HUDEP-2 (cell line): ENCODE measurements around the gene AGBL4.
"Not testable (repeated sequence)": the region's sequence is repeated elsewhere in the genome, so short reads cannot be mapped to it uniquely, and the experiment has no call there.

ENCODE experiments used
- DNase-seq, 76 experiments: peaks; one replicate each; lab custom pipeline; 2025; ENCODE audit not compliant: unreplicated experiment in 76 of 76; lab: John Stamatoyannopoulos, UW

AGBL4 gene

GRCh38 chr1:48524892-48525467, 1498.8 kb downstream of the AGBL4 start:
- no peak for DNase-seq

DNA sequence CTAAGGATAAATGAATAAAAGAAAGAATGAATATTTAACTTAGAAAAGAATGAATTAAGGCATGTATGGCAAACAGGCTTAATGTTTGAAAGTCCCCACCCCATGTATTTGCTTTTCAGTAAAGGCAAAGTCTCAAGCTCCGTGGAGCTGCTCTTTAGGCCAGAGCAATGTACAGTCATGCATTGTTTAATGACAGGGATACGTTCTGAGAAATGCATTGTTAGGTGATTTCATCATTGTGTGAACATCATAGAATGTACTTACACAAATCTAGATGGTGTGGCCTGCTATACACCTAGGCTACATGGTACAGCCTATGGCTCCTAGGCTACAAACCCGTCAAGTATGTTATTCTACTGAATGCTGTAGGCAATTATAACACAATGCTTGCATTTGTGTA, 1500.2 kb downstream of the AGBL4 start:
- no peak for DNase-seq

DNA sequence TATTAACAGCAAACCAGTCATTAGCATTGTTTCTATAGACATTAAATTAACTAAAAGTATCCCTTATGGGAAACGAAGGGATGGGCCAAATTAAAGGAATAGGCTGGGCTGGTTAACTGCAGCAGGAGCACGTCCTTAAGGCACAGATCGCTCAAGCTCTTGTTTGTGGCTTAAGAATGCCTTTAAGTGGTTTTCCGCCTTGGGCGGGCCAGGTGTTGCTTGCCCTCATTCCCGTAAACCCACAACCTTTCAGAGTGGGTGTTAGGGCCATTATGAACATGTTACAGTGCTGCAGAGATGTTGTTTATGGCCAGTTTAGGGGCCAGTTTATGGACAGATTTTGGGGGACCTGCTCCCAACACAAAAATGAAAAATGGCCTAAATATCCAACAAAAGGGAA, 1503.9 kb downstream of the AGBL4 start:
- DNase-seq: not testable (repeated sequence)

- DNase-seq: no peak
Measured at GRCh38 chr1:48506870-48507269, 1516.9 kb downstream of the AGBL4 start.

DNA sequence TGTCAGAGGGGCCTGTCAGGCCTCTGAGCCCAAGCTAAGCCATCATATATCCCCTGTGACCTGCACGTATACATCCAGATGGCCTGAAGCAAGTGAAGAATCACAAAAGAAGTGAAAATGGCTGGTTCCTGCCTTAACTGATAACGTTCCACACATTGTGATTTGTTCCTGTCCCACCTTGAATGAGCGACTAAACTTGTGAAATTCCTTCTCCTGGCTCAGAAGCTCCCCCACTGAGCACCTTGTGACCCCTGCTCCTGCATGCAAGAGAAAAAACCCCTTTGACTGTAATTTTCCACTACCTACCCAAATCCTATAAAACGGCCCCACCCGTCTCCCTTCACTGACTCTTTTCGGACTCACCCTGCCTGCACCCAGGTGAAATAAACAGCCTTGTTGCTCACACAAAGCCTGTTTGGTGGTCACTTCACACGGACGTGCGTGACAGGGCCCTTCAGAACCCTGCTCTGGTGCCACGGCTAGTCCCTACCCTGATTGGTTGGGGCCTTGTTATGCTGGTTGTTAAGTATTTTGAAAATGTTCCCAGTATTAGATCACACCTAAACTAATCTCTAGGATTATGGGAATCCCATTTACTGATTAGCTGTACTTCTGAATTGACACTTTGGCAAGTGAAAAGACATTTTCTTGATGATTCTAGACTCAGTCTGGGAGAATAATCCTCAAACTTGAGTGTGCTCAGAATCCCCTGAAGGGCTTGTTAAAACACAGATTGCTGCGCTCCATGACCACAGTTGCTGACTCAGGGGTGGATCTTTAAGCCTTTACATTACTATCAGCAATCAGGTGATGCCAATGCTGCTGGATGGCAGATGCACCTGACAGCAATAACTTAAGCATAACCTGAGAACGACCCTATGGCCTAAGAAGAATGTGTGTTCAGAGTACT, 1523.0 kb downstream of the AGBL4 start:
- DNase-seq: no peak

DNA sequence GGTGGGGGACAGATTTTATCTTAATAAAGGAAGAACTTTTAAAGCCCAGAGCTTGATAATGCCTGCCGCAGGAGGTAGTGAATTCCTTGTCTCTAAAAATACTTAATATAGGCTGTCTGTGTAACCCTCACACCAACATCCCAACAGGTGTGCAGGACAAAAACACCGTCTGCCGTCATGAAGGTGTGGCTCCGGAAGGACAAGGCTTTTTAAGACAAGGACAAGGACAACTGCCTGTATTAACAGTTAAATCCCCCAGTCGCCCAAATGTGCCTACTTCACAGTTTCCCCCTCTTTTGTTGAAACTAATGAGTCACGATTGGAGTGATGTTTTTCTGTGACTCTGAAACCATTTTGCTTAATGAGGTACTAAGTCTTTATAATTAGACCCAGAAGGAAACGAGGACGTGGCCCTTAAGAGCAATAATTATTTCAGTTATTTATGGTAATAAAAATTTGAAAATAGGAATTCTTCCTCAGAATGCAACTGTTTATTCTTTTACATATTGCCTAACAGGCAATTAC, 1524.5 kb downstream of the AGBL4 start:
- DNase-seq: no peak

- peak in 71 of 76 experiments; percentile 1 to 75 (median 45) for DNase-seq
Measured at GRCh38 chr1:48498096-48498791, 1525.5 kb downstream of the AGBL4 start.

DNA sequence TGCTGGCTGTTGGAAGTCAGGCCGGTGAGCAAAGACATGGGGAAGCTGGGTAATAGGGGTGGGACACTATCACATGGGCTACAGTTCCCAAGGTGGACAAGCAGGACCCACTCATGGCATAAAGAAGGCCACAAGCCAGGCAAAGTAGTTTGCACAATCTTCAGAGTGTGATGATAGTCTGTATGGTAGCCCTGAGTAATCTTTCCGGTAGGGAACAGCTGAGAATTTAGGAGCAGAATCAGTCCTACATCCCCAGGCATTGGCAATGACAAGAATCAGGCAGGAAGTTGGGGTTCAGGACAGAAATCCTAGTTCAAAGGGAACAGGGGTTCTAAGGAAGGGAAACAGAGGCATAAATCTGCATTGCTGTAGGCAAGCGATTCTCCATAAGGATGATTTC, 1527.8 kb downstream of the AGBL4 start:
- no peak for DNase-seq

- no peak for DNase-seq
Measured at GRCh38 chr1:48495166-48495565, 1528.6 kb downstream of the AGBL4 start.

- no peak for DNase-seq
Measured at GRCh38 chr1:48493970-48494769, 1529.6 kb downstream of the AGBL4 start.

DNA sequence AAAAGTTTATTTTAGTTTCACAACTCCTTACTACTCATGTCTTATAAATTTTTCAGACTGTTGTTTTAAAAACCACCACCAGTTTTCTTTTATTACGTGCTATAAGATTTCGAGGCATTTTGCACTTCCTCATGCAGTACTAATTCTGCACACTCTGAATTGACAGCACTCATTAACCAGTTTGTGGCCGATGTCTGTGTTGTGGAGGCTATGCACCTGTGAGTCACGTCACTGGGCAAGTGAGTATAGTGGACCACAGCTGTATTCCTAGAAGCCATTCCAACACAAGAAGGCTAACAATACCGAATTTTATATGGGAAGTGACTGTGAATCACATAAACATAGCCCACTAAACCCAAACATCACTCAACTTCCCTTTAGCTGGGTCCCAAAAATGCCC, 1530.7 kb downstream of the AGBL4 start:
- no peak for DNase-seq

DNA sequence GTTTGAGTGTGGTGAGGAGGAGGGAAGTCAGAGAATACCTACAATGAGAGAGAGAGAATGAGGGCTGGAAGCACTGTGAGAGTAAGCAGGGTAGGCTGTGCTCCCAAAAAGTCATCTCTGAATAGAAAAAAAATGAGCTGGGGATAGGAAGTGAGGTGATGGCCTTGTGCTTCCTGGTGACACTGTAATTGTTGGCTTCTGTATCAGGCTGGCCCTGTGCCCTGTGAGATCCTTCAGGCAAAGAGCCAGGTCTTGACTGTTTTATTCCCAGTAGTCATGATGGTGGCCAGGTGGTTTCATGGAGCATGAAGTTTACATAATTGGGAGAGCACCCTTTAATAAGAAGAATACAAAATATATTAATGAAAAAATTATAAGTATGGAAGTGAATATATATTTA, 1531.4 kb downstream of the AGBL4 start:
- DNase-seq: no peak

DNA sequence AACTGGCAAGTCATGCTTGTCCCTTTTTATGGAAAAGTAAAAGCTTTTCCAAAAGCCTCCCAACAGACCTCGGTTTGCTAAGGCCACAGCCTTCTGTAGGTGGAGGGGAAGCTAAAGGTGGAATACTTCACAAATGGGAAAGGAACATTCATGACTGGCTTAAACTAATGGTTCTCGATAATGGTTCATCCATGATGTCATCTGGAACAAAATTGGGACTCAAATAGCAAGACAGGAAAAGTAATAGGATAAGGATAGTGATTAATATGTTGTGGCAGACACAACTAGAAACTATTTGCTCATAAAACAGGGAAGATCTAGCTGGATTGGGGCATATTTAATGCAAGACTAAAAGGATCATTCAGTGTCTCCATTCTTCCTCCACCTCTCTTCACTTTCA, 1535.0 kb downstream of the AGBL4 start:
- DNase-seq: no peak
